Large intestine (tissue), 3 donors: Measurements from ENCODE around the gene MRPS14. TPM values are rescaled to one million over a fixed set of nuclear protein-coding genes. Genes with fewer than 3 reads are reported as not detected.
"Not testable (repeated sequence)": the region's sequence is repeated elsewhere in the genome, so short reads cannot be mapped to it uniquely, and the experiment has no call there.

Experiments used
- DNase-seq, 2 donors: peaks; one replicate each; pipeline versions ENCODE4 v3.0.0 to v3.0.0-alpha.2; 2013
- H3K27ac ChIP-seq: one replicate; pipeline ENCODE4 v1.5.1; 2013; ENCODE audit warnings: low read length
- H3K27me3 ChIP-seq: 2 replicates; pipeline ENCODE4 v1.6.1; 2013; ENCODE audit warnings: low read length; ENCODE audit not compliant: control insufficient read depth, insufficient read depth
- H3K36me3 ChIP-seq: 2 replicates; pipeline ENCODE4 v1.6.1; 2013; ENCODE audit warnings: low read length; ENCODE audit not compliant: control insufficient read depth, insufficient read depth
- H3K4me1 ChIP-seq: one replicate; pipeline ENCODE4 v1.6.1; 2013; ENCODE audit warnings: low read length; ENCODE audit not compliant: control insufficient read depth, insufficient read depth
- H3K4me3 ChIP-seq: one replicate; pipeline ENCODE4 v1.5.1; 2013; ENCODE audit warnings: low read length
- H3K9me3 ChIP-seq: one replicate; pipeline ENCODE4 v1.6.1; 2013; ENCODE audit warnings: mild to moderate bottlenecking, low read depth, low read length, moderate library complexity; ENCODE audit not compliant: control insufficient read depth
- WGBS: methylation state at CpG from one replicate; pipeline ENCODE4 v1.1.5; 2013; ENCODE audit warnings: low lambda C conversion rate; ENCODE audit not compliant: insufficient coverage; 5-methylcytosine and 5-hydroxymethylcytosine counted together
- polyA plus RNA-seq: library from polyadenylated mRNA; unstranded; fragments of 120-200 nt; gene quantifications from one replicate; pipeline ENCODE4 v1.2.1, GENCODE V29; 2013

The MRPS14 gene
- polyA plus RNA-seq, 1 donor = 32.8 TPM

DNA sequence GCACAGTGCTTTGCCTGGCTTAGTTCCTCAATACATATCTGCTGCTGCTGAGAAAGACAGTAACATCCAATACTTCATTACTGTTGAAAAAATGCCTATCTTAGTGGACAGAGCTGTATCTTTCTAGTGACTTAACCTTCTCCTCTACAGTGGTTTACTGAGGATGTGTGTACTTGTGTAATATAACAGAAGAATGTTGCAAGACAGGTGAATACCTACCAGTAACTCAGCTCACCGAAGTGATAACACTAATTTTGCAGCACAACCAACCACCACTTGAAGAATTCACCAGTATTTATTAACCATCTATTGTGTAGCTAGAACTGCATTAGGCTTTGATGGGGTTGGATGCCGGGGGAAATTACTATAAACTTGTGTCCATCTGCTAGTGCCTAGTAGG is 27.8 kb upstream of the MRPS14 start:
- Histone ChIP-seq H3K4me3 (no peak overlapping the region), H3K27ac (no peak overlapping the region), H3K9me3 (no peaks in the 10 kb centered on the region), H3K27me3 (peaks cover 3% of the 10 kb centered on the region), H3K36me3 (no peaks in the 10 kb centered on the region), H3K4me1 (no peaks in the 10 kb centered on the region)
- WGBS = no CpG with 5 or more reads among the region's 2 CpGs
- DNase-seq = no peak

DNA sequence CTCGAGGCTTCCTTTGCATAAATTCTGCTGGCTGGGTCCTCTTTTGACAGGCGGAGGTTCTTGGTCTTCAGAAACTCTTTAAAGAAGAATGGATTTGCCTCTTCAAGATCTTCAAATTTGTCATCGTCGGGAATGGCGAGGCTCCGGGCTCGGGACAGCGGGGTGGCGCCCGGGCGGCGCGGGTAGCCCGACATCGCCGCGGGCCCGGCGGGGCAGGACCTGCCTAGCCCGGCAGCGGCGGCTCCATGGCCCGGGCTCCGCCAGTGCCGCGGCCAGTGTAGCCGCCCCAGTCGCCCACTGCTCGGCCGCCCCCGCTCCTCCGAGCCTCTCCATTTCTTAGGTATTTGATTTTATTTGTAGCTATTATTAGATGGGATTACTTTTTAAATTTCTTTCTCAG is 22.3 kb upstream of the MRPS14 start:
- H3K4me3 ChIP-seq = no peak overlapping the region
- H3K27me3 ChIP-seq = peaks cover 6% of the 10 kb centered on the region
- no peak for DNase-seq
- H3K27ac ChIP-seq = no peak overlapping the region
- no peaks in the 10 kb centered on the region for H3K36me3 ChIP-seq
- WGBS = no CpG with 5 or more reads among the region's 32 CpGs
- no peaks in the 10 kb centered on the region for H3K4me1 ChIP-seq
- H3K9me3 ChIP-seq = no peaks in the 10 kb centered on the region

DNA sequence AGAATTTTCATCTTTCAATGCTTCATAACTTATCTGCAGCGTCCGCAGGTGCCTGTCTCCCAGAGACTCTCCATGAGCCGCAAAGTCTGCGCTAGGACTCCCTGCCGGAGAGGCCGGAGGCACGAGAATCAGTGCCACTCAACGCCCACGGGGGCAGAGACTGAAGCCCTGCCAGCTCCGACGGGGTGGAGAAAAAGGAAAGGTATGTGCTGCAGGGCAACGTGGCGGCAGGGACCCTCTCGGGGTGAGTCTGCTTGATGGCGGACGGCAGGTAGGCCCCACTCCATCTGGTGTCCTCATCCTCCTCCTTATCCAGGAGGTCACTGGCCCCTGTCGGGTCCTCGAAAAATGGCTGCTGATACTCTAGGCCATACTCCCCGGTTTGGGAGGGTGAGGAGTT is 21.9 kb upstream of the MRPS14 start:
- Histone ChIP-seq H3K27me3 (peaks cover 10% of the 10 kb centered on the region), H3K36me3 (no peaks in the 10 kb centered on the region), H3K27ac (no peak overlapping the region), H3K9me3 (no peaks in the 10 kb centered on the region), H3K4me1 (no peaks in the 10 kb centered on the region), H3K4me3 (no peak overlapping the region)
- WGBS = no CpG with 5 or more reads among the region's 19 CpGs
- no peak for DNase-seq

DNA sequence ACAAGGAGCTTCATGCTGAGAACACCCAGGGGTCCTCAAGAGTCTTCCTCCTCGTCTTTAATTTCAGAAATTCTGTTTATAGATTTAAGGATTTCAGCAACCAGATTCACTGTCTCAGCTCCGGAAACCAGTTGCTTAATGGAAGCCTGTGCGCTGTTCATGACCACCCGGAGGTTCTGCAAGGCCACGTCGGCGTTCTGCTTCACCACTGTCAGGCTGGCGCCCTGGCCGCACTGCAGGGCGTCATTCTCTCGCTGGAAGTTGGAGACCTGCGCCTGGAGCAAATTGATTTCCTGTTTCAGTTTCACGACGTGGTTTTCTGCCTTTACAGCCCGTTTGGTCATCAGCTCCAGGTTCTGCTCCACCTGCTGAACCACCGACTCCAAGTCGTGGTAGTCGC is 21.4 kb upstream of the MRPS14 start:
- WGBS = no CpG with 5 or more reads among the region's 18 CpGs
- not testable (repeated sequence) for DNase-seq, H3K27ac ChIP-seq, H3K4me1 ChIP-seq, H3K9me3 ChIP-seq, H3K36me3 ChIP-seq, H3K4me3 ChIP-seq
- peaks cover 13% of the 10 kb centered on the region for H3K27me3 ChIP-seq

DNA sequence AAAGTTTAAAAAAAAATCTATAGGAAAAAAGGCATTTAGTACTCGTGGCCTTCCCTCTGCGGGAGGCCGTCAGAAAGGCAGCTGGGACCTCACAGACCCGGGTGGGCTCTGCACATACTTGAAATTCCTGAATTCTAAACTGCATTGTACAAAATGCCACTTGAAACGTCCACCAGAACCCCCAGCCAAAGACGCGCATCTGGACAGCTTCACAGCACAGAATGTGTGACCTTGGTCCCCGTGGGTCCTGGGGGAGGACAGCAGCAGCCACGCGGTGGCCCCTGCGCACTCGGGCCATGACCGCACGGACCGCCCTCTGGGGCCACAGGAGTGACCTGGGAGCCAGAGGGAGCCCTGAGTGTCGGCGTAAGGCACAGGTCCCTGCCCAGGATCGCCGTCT is 20.6 kb upstream of the MRPS14 start:
- Histone ChIP-seq H3K27ac (no peak overlapping the region), H3K4me3 (no peak overlapping the region), H3K9me3 (no peaks in the 10 kb centered on the region), H3K27me3 (peaks cover 11% of the 10 kb centered on the region), H3K36me3 (no peaks in the 10 kb centered on the region), H3K4me1 (no peaks in the 10 kb centered on the region)
- WGBS = 53% methylated on average over 3 of the region's 19 CpGs
- no peak for DNase-seq

DNA sequence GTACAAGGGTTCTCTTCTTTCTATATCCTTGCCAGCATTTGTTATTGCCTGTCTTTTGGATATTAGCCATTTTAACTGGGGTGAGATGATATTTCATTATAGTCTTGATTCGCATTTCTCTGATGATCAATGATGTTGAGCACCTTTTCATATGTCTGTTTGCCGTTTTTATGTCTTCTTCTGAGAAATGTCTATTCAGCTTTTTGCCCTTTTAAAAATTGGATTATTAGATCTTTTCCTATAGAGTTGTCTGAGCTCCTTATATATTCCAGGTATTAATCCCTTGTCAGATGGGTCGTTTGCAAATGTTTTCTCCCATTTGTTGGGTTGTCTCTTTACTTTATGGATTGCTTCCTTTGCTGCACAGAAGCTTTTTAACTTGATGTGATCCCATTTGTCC is 19.4 kb upstream of the MRPS14 start:
- H3K27me3 ChIP-seq = peaks cover 11% of the 10 kb centered on the region
- 100% methylated on average over 2 of the region's 3 CpGs for WGBS
- H3K4me3 ChIP-seq = no peak overlapping the region
- no peaks in the 10 kb centered on the region for H3K4me1 ChIP-seq
- no peaks in the 10 kb centered on the region for H3K36me3 ChIP-seq
- DNase-seq = no peak
- H3K27ac ChIP-seq = no peak overlapping the region
- no peaks in the 10 kb centered on the region for H3K9me3 ChIP-seq

DNA sequence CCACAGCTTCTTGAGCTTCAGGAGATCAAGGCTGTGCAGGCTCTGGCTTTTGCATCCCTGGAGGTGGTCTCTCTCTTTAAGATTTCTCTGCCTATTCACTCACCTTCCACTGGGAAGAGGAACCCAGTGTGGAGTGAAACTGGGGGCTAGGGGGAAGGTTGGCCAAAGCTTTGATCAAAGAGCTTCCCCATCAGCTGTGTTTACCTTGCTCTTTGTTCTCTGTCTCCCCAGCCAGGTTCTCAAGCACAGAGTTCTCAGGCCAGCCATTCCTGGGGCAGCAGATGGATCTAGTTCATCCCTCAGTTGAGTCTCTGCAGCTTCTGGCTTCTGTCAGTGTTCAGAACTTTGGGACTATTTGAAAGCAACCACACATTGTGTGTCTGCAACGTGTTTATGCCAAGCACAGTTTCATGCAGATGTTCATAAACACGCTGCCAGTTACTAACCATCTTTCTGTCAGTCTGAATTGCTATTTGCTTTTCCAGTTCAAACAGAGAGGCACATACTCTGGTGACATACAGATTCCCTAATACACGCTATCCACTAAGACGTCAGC is 17.2 kb upstream of the MRPS14 start:
- no peak for DNase-seq
- Histone ChIP-seq H3K4me1 (no peaks in the 10 kb centered on the region), H3K4me3 (no peak overlapping the region), H3K27ac (no peak overlapping the region), H3K36me3 (no peaks in the 10 kb centered on the region), H3K9me3 (no peaks in the 10 kb centered on the region), H3K27me3 (peaks cover 11% of the 10 kb centered on the region)
- no CpG with 5 or more reads among the region's 4 CpGs for WGBS

DNA sequence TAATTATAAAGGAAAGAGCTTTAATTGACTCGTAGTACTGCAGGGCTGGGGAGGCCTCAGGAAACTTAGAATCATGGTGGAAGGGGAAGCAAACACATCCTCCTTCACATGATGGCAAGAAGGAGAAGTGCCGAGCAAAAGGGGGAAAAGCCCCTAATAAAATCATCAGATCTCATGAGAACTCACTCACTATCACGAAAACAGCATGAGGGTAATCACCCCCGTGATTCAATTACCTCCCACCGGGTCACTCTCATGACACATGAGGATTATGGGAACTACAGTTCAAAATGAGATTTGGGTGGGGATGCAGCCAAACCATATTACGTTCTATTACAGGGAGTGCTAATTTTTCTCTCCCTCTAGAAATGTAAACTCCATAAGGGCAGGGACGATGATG is 14.2 kb upstream of the MRPS14 start:
- DNase-seq = no peak
- no peak overlapping the region for H3K27ac ChIP-seq
- no peaks in the 10 kb centered on the region for H3K9me3 ChIP-seq
- peaks cover 7% of the 10 kb centered on the region for H3K27me3 ChIP-seq
- no CpG with 5 or more reads among the region's 7 CpGs for WGBS
- H3K4me1 ChIP-seq = no peaks in the 10 kb centered on the region
- no peak overlapping the region for H3K4me3 ChIP-seq
- H3K36me3 ChIP-seq = no peaks in the 10 kb centered on the region

DNA sequence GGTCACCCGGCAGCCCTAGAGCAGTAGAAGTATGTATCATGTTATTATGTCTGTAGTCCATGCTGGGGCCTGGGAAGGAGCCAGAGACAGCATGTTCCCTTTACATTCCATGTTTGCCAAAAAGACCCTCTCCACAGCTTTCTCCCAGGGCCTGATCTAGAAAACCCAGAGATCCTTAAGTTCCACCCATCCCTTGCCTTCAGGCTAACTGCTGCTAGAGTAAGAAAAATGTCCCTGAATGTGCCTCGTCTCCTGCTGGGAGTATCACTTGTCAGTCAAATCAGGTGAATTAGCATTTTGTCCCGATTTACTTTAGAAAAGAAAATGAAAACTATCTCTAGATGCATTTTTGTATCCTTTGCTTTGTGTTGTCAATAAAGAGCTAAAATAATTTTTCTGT is 13.3 kb upstream of the MRPS14 start:
- Histone ChIP-seq H3K4me3 (no peak overlapping the region), H3K4me1 (no peaks in the 10 kb centered on the region), H3K27ac (no peak overlapping the region), H3K36me3 (no peaks in the 10 kb centered on the region), H3K9me3 (no peaks in the 10 kb centered on the region), H3K27me3 (peaks cover 7% of the 10 kb centered on the region)
- WGBS = no CpG with 5 or more reads among the region's 3 CpGs
- DNase-seq = no peak

DNA sequence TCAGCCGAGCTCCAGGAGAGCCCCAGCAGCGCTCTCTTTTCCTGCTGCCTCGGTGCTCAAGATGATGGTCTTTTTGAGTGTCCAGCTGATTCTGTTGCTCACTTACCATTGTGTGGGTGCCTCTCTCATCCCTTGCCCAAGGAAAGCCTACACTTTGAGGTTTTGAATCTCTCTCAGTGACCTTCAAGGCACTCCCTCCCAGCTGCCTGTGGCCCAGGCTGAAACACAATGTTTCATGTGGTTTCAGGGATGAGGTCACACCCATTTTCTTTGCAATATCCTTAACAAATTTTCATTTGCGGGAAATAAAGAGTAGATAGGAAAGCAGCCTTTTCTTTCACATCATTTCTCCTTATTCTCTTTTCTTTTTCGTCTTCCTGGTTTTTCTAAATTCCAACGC is 12.6 kb upstream of the MRPS14 start:
- no peaks in the 10 kb centered on the region for H3K4me1 ChIP-seq
- no peak overlapping the region for H3K4me3 ChIP-seq
- H3K9me3 ChIP-seq = no peaks in the 10 kb centered on the region
- peaks cover 7% of the 10 kb centered on the region for H3K27me3 ChIP-seq
- H3K27ac ChIP-seq = no peak overlapping the region
- H3K36me3 ChIP-seq = no peaks in the 10 kb centered on the region
- no peak for DNase-seq
- 84% methylated on average over 3 of the region's 6 CpGs for WGBS

DNA sequence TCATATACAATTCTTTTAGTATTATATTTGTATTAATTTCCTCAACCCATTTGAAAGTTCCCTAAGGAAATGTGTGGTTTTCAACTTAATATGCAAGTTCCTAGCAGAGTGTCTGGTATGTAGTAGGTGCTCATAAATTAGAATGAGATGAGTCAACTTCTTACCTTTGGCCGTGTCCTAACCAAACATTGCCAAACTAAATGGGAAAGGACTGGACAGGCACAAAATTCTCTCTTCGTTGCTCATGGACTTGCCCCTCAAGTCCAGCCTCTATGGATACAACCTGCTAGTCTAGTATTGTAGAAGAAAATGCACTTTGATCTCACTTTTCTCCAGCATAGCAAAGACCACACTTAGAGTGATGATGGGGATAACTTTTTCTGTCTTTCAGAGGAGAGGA is 11.6 kb upstream of the MRPS14 start:
- no peaks in the 10 kb centered on the region for H3K27me3 ChIP-seq
- H3K4me1 ChIP-seq = no peaks in the 10 kb centered on the region
- no peak overlapping the region for H3K27ac ChIP-seq
- no peaks in the 10 kb centered on the region for H3K36me3 ChIP-seq
- no peak overlapping the region for H3K4me3 ChIP-seq
- H3K9me3 ChIP-seq = no peaks in the 10 kb centered on the region
- no peak for DNase-seq
- WGBS = no CpG with 5 or more reads among the region's 2 CpGs
